ENCODE results near the gene PELI2. TPM values are rescaled to one million over a fixed set of nuclear protein-coding genes. Genes with fewer than 3 reads are reported as not detected.
A peak's percentile ranks its signal among the peaks of the same experiment; 100 is the strongest.

PELI2 gene
- total RNA-seq, 1 donor from 2014 or later: 1.8 TPM

- no peak for ATAC-seq
Measured at GRCh38 chr14:56175773-56176172, 57.6 kb downstream of the PELI2 start.

GRCh38 chr14:56176530-56176929 lies 58.3 kb downstream of the PELI2 start:
- no peak for ATAC-seq

DNA sequence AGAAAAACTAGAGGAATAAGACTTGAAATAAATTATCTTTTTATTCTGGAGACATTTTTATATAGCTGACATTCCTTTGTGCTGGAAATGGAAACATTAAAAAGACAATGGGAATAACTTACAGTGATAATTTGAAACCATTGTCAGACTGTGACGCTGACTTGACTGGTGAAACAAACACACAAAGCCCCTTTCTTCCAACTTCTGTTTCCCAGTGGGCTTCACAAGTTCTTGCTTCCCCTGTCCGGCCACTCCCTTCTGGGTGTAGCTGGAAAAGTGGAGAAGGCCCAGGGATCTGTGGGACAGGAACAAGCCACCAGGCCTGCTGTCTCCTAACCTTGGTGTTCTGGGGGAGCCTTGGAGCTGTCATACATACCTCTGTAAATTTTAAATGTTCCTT lies 58.8 kb downstream of the PELI2 start:
- ATAC-seq: no peak

- ATAC-seq: no peak
Measured at GRCh38 chr14:56180754-56181542, 62.7 kb downstream of the PELI2 start.

GRCh38 chr14:56181681-56182085 lies 63.5 kb downstream of the PELI2 start:
- no peak for ATAC-seq

DNA sequence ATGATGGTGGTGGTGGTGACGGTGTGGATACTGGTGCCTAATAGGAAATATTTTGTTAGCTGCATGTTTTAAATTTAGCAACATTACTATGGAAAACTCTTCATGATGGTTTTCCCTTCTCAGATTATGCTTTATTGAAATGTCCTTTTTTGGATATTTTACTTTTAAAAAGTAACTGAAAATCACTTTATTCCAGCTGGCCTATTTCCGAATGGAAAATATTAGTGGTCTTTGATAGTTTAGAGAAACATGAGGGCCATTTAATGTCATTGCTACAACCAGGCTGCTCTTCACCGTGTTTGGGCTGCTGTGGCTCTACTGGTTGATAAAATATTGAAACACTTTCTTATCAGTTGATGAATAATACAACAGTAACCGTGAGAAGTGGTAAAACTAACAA lies 64.2 kb downstream of the PELI2 start:
- no peak for ATAC-seq

DNA sequence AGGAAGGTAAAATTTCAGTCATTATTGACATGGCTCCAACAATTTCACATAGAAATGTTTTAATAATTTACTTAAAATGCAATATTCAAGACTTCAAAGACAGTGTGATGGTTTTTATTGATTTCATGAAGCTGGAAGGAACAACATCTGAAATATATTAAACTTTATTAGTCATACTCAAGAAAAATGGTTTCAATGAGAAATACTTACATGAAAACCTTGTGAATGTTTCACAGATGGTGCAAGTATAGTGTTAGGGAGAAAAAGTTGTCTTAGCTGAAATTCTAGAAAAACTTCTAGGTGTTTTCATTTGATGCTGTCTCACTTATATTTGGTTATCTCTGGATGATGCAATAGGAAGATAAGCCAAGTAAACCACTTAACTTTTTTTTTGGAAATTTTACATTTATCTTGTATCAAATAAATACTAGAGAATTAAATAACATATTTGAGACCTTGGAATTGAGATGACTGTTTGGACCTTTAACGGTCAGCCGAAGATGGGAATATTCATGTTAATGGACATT lies 65.5 kb downstream of the PELI2 start:
- no peak for ATAC-seq

DNA sequence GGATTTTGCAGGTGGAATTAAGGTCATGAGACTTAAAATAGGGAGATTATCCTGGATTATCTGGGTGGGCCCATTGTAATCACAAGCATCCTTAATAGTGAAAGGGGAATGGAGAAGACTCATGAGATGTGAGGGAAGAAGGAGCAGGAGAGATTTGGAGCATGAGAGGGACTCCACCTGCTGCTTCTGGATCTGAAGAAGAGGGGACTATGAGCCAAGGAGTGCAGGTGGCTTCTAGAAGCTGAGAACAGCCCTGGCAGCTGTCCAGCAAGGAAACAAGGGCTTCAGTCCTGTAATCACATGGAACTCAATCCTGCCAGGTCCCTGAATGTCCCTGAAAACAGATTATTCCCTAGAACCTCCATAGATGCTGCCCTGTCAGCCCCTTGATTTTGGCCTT lies 67.8 kb downstream of the PELI2 start:
- no peak for ATAC-seq

DNA sequence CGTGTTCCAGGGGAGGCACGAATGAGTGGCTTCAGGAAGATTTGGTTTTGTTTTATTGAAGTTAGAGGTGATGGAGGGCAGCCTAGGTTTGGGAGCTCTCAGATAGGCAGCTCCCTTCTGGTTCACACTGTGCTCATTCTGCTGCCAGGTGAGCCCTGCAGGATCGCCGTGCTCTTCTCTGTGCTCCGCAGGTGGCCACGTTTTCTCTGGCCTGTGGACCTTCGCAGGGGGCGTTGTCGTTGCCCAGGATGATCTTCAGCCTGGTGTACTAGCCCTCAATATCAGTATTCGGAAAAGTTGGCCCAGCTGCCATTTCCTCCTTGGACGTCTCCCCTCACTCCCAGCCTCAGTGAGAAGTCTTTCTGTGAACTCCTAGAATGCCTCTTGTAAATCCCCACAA lies 69.5 kb downstream of the PELI2 start:
- no peak for ATAC-seq

DNA sequence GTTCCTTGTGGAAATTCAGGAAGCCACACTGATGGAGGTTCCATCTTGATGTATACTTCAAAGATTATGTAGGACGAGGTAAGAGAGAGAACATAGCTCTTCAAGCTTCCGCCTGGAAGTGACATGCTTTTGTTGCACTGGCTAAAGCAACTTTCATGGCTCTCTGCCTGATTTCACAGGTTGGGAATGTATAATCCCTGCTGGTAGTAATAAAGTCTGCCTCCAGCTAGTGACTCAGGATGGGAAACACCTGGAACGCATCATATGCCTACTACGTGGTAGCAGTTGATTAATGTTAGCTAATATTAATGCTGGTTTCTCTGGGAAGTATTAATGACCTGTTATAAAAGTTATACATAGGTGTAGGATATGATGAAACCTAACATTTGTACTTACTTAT lies 71.1 kb downstream of the PELI2 start:
- peak; percentile 96 for ATAC-seq

GRCh38 chr14:56193347-56193746 lies 75.1 kb downstream of the PELI2 start:
- ATAC-seq: no peak

DNA sequence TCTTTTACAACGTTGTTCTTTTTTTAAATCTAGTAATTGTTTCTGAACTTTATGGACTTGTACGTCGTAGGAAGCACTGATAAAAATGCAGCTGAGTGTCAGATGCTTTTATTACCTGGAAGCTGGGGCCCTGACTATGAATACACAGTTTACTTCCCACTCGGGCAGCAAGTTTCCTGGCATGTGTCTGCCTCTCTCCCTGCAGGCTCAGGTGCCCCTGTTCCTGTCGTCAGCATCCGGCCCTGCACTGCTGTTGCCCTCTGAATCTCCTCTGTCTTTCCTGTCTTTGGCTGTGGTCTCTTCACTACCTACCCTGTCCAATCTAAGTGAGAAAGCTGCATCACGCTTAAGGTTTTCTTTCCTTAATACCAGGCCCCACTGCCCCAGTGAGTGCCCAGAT lies 75.8 kb downstream of the PELI2 start:
- ATAC-seq: no peak

- ATAC-seq: no peak
Measured at GRCh38 chr14:56195223-56195622, 77.0 kb downstream of the PELI2 start.

GRCh38 chr14:56195704-56196103 lies 77.5 kb downstream of the PELI2 start:
- no peak for ATAC-seq

DNA sequence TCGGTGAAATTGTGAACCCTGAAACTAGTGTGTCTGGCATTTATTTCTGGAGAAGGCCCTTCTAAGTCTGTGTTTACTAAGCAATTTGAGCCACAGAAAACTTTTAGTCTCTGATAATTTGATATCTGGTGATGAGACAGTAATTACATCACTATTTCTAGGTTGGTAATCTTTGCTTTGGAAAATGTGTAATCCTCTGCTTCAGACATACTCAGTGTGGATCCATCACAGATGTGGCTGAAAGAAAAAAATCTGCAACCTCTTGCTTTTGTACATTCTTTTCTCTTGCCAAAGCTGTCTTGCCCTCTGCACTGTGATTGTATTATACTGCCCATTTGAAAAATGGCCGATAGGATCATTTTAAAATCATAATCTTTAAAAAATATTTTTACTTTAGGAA lies 78.1 kb downstream of the PELI2 start:
- ATAC-seq: no peak

- no peak for ATAC-seq
Measured at GRCh38 chr14:56197150-56197549, 78.9 kb downstream of the PELI2 start.

DNA sequence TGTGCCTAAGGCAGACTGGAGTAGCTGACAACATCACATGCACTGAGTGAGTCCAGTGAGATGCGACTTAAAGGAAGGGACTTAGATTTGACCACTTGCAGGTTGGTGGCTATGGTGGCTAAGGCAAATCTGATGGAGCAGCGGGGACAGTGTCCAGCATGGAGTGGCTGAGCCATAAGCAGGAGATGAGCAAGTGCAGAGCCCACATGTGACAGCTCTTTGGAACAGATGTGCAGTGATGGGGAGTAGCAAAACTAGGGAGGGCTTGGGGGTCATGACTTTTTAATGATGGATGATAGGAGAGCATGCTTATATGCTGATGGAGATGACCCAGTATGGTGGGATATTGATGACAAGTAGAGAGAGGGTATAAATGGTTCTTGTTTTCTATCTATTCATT lies 80.2 kb downstream of the PELI2 start:
- ATAC-seq: no peak

DNA sequence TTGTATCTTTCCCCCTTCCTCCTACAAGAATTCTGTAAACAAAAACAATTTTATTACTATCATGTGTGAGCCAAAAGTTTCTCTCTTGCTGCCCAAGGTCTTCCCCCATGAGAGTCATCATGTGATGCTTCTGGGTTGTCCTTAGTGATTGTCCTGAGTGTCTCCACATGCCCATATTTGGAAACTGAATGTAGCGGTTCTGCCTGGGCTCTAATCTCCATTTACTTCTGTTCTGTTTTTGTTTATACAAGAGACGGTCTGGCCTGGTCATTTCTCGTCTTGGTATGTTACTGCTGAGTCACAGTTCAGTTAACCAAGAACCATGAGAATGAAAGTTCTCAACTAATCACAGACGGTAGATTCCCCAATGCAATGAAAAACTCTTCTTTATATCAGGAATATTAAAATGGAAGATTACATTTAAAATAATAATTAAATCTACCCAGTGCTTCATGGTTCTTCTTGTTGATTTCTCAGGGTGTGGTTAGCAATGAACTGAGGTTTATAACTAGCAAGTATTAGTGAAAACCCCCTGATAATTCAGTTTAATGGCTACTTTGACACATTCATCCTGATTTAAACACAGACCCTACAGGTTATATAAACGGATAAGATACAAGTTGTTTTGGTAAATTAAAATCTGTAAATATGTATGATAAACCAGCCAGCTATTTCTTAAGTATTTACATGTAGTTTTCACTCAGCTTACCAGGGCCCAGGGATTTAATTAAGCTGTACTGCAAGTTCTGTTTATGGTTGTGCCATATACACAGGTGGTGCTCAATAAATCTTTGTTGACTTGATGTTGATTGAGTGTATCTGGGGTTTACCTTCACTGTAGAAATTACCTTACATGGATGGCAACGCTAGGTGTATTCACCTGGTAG lies 81.1 kb downstream of the PELI2 start:
- peak; percentile 59 for ATAC-seq

GRCh38 chr14:56199982-56200577 lies 81.9 kb downstream of the PELI2 start:
- no peak for ATAC-seq

GRCh38 chr14:56202256-56202655 lies 84.0 kb downstream of the PELI2 start:
- ATAC-seq: no peak

DNA sequence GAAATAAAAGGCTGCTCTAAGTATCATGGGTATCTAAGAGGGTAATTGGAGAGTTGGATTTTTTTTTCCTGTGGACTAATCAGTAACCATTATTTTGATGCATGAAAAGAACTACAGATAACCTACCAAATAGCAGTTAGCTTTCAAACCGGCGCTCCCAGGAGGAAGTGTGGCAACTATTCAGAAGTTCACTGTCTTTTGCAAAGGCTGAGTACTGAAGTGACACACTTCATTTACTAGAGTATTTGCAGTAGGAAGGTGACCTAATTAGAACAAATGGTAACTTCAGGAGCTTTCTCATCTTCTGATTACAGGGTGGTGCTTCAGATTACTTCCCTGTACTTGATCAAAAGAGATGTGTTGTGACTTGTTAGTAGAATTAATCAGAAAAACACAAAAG lies 87.7 kb downstream of the PELI2 start:
- peak; percentile 59 for ATAC-seq

DNA sequence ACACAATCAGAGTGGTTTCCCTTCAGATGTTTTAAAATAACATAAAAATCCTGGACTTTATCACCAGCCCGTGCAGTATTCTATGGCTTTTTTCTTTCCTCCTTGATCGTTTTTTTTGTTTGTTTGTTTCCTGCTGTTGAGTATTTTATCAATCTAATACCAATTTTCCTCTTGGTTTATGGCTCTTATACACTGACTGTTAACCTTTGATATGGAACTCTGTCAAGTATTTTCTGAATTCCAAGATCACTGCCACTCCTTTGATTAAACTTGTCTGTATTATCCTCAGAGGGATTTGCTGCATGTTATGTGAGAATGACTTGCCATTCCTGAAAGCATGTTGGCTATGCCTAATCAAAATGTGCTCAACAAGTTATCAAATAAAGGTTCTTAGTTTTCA lies 88.4 kb downstream of the PELI2 start:
- ATAC-seq: no peak

- ATAC-seq: peak; percentile 43
Measured at GRCh38 chr14:56207626-56208292, 89.5 kb downstream of the PELI2 start.
